ENCODE data around the gene SMAD3.

GRCh38 chr15:67193223-67193990 lies 128.0 kb downstream of the SMAD3 start:
- no peak for TF ChIP-seq ZNF792 (tag by site-specific recombination; IDR thresholded peaks at IDR 0.05)
- no peak for TF ChIP-seq YY1 (tag by site-specific recombination; IDR thresholded peaks at IDR 0.05)
- TF ChIP-seq CTCF (tag by site-specific recombination; IDR thresholded peaks at IDR 0.05): no peak
